HG03175 (cell line): Measurements from ENCODE around the gene SERPINB7.
"Not testable (repeated sequence)": the region's sequence is repeated elsewhere in the genome, so short reads cannot be mapped to it uniquely, and the experiment has no call there.

Experiments used
- ATAC-seq: cut with Tn5 transposase; IDR thresholded peaks from one replicate; pipeline ENCODE4 v1.9.1; 2021; ENCODE audit warnings: mild to moderate bottlenecking, moderate library complexity; ENCODE audit not compliant: unreplicated experiment

SERPINB7 gene

GRCh38 chr18:63775166-63775730, at the start of gene SERPINB7:
Gene SERPINB7, plus strand, starts transcription at chr18:63775418. Its CDS starts 6,955 bp downstream, at chr18:63782373.
- ATAC-seq = no peak

GRCh38 chr18:63725682-63726480, 49.3 kb upstream of the SERPINB7 start:
- ATAC-seq = no peak

DNA sequence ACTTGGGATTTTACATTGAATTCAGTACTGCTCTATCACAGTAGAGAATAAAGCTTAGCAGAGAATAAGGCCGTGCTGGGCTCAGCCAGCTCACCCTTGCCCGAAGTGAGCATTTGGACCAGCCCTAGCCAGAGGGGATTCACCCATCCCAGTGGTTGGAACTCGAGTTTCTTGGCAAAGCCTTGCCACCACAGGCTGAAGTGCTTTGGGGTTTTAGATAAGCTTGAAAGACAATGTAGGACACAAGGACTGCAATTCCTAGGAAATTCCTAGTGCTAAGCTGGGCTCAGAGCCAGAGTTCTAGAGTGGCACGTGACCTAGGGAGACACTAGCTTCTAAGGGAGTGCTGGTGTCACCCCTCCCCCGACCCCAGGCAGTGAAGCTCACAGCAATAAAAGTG, 44.4 kb upstream of the SERPINB7 start:
- no peak for ATAC-seq

- ATAC-seq = no peak
These were observed 44.0 kb upstream of the SERPINB7 start for GRCh38 chr18:63731215-63731614.

DNA sequence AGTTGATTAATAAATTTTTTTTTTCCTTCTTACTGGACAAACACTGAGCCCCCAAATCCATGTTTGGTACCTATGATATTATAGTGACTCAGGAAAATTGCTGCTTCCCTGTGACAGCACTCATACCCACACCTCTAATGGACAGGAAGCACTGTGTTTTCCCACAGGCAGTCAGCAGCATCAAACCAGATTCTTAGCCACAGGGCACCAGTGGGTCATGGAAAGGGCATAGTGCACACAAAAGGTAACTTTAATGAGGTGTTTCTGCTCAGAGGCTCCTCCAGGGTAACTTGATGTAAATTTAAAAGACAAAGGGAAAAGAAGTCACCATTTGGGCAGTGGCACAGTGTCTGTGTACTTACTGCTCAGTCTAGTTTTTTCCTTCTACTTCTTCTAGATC, 38.3 kb upstream of the SERPINB7 start:
- no peak for ATAC-seq

GRCh38 chr18:63741769-63742168, 33.4 kb upstream of the SERPINB7 start:
- no peak for ATAC-seq

DNA sequence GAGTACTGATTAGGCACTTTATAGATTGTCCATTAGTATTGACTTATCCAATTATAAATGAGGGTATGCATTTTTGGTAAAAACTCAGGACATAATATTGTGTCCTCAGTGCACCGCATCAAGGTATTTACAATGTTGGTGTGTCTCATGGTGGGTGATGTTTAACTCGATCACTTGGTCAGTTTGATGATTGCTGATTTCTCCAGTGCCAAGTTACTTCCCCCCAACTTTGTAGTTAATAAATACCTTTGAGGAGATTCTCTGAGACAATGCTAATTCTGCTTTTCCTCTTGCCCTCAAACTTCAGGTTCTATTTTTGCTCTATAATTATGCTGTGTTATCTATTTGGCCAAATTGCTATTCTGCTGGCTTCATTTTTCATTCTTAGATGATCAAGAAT, 28.2 kb upstream of the SERPINB7 start:
- ATAC-seq = no peak

- ATAC-seq = no peak
These were observed 25.7 kb upstream of the SERPINB7 start for GRCh38 chr18:63749489-63749888.

- ATAC-seq = no peak
These were observed 22.6 kb upstream of the SERPINB7 start for GRCh38 chr18:63752636-63753035.

DNA sequence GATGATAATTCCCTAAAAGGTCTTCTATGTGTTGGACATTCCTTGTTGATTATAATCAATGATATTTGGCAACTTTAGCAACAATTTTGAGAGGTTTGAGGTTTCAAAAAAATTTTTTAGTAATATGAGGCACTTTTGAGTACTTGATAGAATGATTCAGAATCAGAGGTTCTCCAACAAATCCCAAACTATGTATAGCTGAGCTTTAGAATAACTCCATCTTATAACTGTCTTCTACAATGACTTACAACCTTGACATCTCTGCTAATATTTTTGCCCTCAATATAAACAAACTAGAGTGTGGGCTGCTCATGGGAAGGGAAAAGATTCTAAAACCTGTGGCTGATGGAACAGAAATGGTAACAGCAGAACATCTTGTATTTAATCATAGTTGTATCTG, 21.5 kb upstream of the SERPINB7 start:
- ATAC-seq = no peak

GRCh38 chr18:63757541-63757940, 17.7 kb upstream of the SERPINB7 start:
- ATAC-seq = no peak

- no peak for ATAC-seq
These were observed 16.5 kb upstream of the SERPINB7 start for GRCh38 chr18:63758615-63759240.

GRCh38 chr18:63759786-63760185, 15.4 kb upstream of the SERPINB7 start:
- ATAC-seq = not testable (repeated sequence)

GRCh38 chr18:63762518-63762917, 12.7 kb upstream of the SERPINB7 start:
- ATAC-seq = no peak

- ATAC-seq = no peak
These were observed 11.2 kb upstream of the SERPINB7 start for GRCh38 chr18:63763831-63764600.

DNA sequence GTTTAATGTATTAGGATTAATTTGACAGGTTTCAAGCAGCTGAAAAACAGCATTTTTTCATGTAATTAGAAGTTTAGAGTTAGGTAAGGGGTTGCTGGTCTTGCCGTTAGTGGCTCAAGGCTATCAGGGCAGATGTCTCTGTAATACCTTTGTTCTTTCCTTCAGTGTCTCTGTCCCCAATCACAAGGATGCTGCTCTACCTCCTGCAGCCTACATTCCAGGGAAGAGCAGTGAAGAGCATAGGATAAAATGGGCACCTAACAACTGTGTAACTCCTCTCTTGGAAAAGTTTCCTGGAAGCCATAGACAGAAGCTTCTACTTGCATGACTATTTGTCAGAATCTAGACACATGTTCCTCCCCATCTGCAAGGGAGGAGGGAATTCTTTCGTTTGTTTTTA, 9.4 kb upstream of the SERPINB7 start:
- ATAC-seq = no peak

GRCh38 chr18:63773551-63773950, 1.7 kb upstream of the SERPINB7 start:
- no peak for ATAC-seq

- ATAC-seq = no peak
These were observed 707 bp upstream of the SERPINB7 start for GRCh38 chr18:63774511-63774910.

- no peak for ATAC-seq
These were observed 4.2 kb downstream of the SERPINB7 start for GRCh38 chr18:63779386-63779785.

DNA sequence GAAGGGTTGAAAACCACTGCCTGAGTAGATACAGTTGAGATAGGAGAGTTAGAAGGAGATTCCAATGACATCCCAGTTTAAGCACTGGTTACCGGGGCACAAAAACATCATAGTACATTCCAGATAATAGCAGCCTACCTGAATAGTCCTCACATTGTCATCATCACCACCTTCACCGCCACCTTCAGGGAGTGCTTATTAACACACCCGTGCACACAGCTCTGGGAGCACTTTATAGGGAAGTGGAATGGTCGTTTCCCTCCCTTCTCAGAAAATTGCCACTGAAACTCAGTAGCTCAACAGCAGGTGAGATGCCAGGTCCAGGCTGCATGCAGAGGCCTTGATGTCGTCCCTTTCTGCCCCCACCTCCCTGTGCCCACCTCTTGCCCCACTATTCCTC, 8.2 kb downstream of the SERPINB7 start:
- ATAC-seq = no peak

- no peak for ATAC-seq
These were observed 9.7 kb downstream of the SERPINB7 start for GRCh38 chr18:63784787-63785452.
